ENCODE data around the gene GOLGA7B.
"Not testable (repeated sequence)": the region's sequence is repeated elsewhere in the genome, so short reads cannot be mapped to it uniquely, and the experiment has no call there.

The GOLGA7B gene

DNA sequence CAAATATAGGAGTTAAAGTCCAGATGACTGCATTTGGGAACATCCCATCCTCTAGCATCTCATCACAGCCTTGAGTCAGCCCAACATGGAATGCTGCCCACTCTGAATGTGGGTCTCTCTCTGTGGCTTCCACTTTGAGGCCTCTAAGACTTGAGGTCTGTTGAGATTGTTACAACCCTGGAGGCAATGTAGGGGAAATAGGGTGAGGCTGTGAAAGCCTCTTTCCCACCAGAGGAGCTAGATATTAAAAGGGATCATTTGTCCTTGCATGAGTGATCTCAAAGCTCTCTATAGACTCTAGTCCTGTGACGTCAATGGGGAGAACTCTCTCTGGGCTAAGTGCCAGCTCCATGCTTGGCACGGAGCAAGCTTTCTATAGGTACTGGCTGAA is 6.4 kb upstream of the GOLGA7B start:
- H3K4me1 ChIP-seq = no peaks in the 10 kb centered on the region
- H3K36me3 ChIP-seq (replicated peaks) = no peaks in the 10 kb centered on the region
- no peak for DNase-seq (ENCODE audit: low spot score in 2 of 2)
- H3K4me3 ChIP-seq = no peak overlapping the region
- peaks cover 3% of the 10 kb centered on the region; the same call in 1 of the 2 replicates for H3K27me3 ChIP-seq (ENCODE audit: low read depth)
- H3K9me3 ChIP-seq = no peaks in the 10 kb centered on the region
- in situ Hi-C loops (cut with MboI; ENCODE audit: low sequenced_read_pairs) = no loop called here

- H3K36me3 ChIP-seq (replicated peaks); in situ Hi-C loops (cut with MboI; ENCODE audit: low sequenced_read_pairs); DNase-seq (ENCODE audit: low spot score in 2 of 2); H3K27me3 ChIP-seq (ENCODE audit: low read depth); H3K4me1 ChIP-seq; H3K9me3 ChIP-seq; H3K4me3 ChIP-seq: not testable (repeated sequence)
Observed at GRCh38 chr10:97843972-97844371, 5.7 kb upstream of the GOLGA7B start.

DNA sequence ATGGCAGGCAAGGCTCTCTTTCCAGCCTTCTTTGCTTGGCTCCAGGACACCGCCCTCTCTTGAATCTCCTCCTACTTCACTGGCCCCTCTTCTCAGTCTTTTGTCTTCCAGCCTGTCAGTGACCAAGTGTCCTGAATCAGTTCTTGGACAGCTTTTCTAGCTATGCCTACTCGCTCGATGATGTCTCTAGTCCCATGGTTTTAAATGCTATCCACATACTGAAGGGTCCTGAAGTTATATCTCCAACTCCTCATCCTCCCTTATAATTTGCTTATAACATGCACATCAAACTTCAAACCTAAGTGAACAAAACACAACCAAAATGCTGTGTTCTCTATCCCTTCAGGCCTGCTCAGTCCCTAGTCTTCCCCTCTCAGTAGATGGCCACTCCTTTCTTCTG is 5.0 kb upstream of the GOLGA7B start:
- DNase-seq (ENCODE audit: low spot score in 2 of 2) = no peak
- no peak overlapping the region for H3K4me3 ChIP-seq
- in situ Hi-C loops (cut with MboI; ENCODE audit: low sequenced_read_pairs) = no loop called here
- H3K4me1 ChIP-seq = no peaks in the 10 kb centered on the region
- no peaks in the 10 kb centered on the region for H3K36me3 ChIP-seq (replicated peaks)
- H3K9me3 ChIP-seq = no peaks in the 10 kb centered on the region
- peaks cover 9% of the 10 kb centered on the region; the same call in 1 of the 2 replicates for H3K27me3 ChIP-seq (ENCODE audit: low read depth)

DNA sequence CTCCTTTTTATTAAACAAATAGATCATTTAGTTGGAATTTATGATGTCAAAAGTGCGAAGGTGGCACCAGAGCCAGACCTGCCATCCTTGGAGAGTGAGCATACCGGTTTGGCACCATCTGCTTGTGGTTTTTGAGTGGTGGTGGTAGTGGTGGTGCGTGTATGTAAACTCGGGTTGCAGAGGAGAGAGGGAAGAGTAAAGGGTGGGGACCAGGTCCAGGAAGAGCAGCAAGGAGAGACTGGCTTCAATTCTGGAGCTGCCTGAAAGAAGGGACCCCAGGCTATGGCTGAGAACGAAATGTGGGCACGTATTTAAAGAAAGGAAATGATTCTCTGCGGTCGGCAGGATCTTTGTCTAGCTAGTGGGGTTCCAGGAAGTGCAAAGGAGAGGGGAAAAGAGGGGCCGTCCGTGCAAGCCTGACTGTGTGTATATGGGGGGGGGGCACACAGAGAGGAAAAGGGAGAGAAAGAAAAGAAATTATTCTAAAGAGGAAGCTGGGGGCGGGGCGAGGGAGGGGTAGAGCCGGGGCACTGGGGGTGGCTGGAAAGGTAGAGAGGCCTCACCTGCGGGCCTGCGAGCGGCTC is 448 bp upstream of the GOLGA7B start:
- H3K4me1 ChIP-seq = no peaks in the 10 kb centered on the region
- H3K4me3 ChIP-seq = peak overlapping the region; percentile 15; the same call in 1 of the 2 replicates
- in situ Hi-C loops (cut with MboI; ENCODE audit: low sequenced_read_pairs) = no loop called here
- DNase-seq (ENCODE audit: low spot score in 2 of 2) = no peak
- H3K9me3 ChIP-seq = no peaks in the 10 kb centered on the region
- no peaks in the 10 kb centered on the region for H3K36me3 ChIP-seq (replicated peaks)
- peaks cover 12% of the 10 kb centered on the region for H3K27me3 ChIP-seq (ENCODE audit: low read depth)

- in situ Hi-C loops (cut with MboI; ENCODE audit: low sequenced_read_pairs) = no loop called here
Observed at GRCh38 chr10:97850446-97850845, 803 bp downstream of the GOLGA7B start.

DNA sequence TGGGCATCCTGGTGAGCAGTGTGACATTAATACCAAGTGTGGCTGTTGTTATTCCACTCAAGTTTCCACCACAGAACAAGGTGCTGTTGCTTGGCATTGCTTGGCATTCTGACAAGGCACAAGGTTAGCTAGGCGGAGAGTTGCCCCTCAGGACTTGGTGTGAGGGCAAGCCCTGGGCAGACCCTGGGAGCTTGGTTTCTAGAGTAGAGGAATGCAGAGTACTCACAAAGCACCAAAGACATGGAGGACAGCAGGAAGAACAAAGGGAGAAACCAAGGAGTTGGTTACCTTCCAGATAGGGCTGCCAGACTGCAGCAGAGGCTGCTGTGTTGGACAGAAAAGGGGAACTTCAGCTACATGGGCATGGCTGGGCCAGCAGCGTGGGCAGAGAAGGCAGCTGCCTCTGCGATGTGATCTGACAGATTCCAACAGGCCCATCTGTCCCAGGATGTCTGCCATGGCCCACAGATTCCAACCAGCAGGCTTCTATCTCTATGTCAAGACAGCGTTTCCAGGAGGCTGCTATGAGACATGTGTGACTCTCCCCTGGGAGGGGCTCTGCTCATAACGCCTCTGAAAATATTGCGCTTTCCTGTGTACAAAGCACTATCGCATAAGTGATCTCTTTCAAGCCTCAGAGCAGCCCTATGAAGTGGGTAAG is 1.8 kb downstream of the GOLGA7B start:
- Histone ChIP-seq H3K4me1 (no peaks in the 10 kb centered on the region), H3K4me3 (no peak overlapping the region), H3K36me3 (replicated peaks) (no peaks in the 10 kb centered on the region), H3K27me3 (ENCODE audit: low read depth) (peaks cover 9% of the 10 kb centered on the region), H3K9me3 (no peaks in the 10 kb centered on the region)
- in situ Hi-C loops (cut with MboI; ENCODE audit: low sequenced_read_pairs) = no loop called here
- no peak for DNase-seq (ENCODE audit: low spot score in 2 of 2)

More at GRCh38 chr10:97850446-97850845, 803 bp downstream of the GOLGA7B start:
- Histone ChIP-seq H3K27me3 (ENCODE audit: low read depth) (peaks cover 12% of the 10 kb centered on the region), H3K4me3 (no peak overlapping the region), H3K9me3 (no peaks in the 10 kb centered on the region), H3K4me1 (no peaks in the 10 kb centered on the region), H3K36me3 (replicated peaks) (no peaks in the 10 kb centered on the region)
- DNase-seq (ENCODE audit: low spot score in 2 of 2) = no peak

DNA sequence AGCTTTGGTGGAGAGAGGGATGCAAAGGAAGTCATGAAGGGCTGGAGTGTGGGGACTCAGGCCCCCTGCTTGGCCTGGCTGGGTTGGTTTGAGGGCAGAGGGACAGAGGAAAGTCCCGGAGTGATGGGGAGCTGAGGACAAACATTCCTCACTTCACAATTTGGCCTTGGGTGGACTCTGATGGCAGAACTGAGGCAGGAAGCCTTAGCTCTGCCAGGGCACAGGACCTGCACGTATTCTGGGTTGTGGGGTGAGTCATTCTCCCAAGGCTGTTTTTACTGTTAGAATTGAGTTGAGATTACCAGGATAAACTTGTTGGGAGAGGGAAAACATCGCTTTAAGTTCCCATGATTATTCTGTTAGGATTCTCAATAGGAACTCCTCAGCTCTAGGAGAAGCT is 2.6 kb downstream of the GOLGA7B start:
- H3K9me3 ChIP-seq = no peaks in the 10 kb centered on the region
- H3K36me3 ChIP-seq (replicated peaks) = no peaks in the 10 kb centered on the region
- no peak overlapping the region for H3K4me3 ChIP-seq
- H3K4me1 ChIP-seq = no peaks in the 10 kb centered on the region
- in situ Hi-C loops (cut with MboI; ENCODE audit: low sequenced_read_pairs) = no loop called here
- peaks cover 8% of the 10 kb centered on the region for H3K27me3 ChIP-seq (ENCODE audit: low read depth)
- no peak for DNase-seq (ENCODE audit: low spot score in 2 of 2)

- no peaks in the 10 kb centered on the region for H3K4me1 ChIP-seq
- no peaks in the 10 kb centered on the region for H3K36me3 ChIP-seq (replicated peaks)
- in situ Hi-C loops (cut with MboI; ENCODE audit: low sequenced_read_pairs) = no loop called here
- no peaks in the 10 kb centered on the region for H3K9me3 ChIP-seq
- DNase-seq (ENCODE audit: low spot score in 2 of 2) = no peak
- H3K4me3 ChIP-seq = no peak overlapping the region
- peaks cover 8% of the 10 kb centered on the region for H3K27me3 ChIP-seq (ENCODE audit: low read depth)
Observed at GRCh38 chr10:97852840-97853405, 3.3 kb downstream of the GOLGA7B start.

DNA sequence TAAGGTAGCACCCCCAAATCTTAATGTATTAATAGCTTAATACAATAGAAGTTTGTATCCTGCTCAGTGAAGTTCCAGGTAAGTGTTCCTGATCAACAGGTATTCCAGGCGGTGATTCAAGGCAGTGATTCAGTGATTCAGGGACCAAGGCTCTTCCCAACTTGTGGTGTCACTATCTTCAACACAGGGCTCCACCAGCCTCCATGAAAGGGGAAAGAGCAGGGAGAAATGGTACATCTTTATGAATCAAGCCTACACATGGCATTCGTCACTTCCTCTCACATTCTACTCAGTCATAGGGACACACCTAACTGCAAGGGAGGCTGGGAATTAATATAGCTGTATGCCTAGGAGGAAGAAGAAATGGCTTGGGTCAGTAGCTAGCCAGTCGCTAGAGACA is 5.1 kb downstream of the GOLGA7B start:
- Histone ChIP-seq H3K9me3 (no peaks in the 10 kb centered on the region), H3K4me3 (no peak overlapping the region), H3K4me1 (no peaks in the 10 kb centered on the region), H3K27me3 (ENCODE audit: low read depth) (peaks cover 3% of the 10 kb centered on the region), H3K36me3 (replicated peaks) (no peaks in the 10 kb centered on the region)
- in situ Hi-C loops (cut with MboI; ENCODE audit: low sequenced_read_pairs) = no loop called here
- DNase-seq (ENCODE audit: low spot score in 2 of 2) = no peak

- no peaks in the 10 kb centered on the region for H3K9me3 ChIP-seq
- in situ Hi-C loops (cut with MboI; ENCODE audit: low sequenced_read_pairs) = no loop called here
- H3K27me3 ChIP-seq (ENCODE audit: low read depth) = peaks cover 5% of the 10 kb centered on the region
- H3K4me1 ChIP-seq = no peaks in the 10 kb centered on the region
- no peaks in the 10 kb centered on the region for H3K36me3 ChIP-seq (replicated peaks)
- H3K4me3 ChIP-seq = no peak overlapping the region
- no peak for DNase-seq (ENCODE audit: low spot score in 2 of 2)
Observed at GRCh38 chr10:97858001-97858439, 8.4 kb downstream of the GOLGA7B start.

GRCh38 chr10:97861097-97861750 is 11.6 kb downstream of the GOLGA7B start:
- Histone ChIP-seq H3K4me3 (no peak overlapping the region), H3K4me1 (no peaks in the 10 kb centered on the region), H3K36me3 (replicated peaks) (no peaks in the 10 kb centered on the region), H3K9me3 (no peaks in the 10 kb centered on the region), H3K27me3 (ENCODE audit: low read depth) (peaks cover 8% of the 10 kb centered on the region)
- in situ Hi-C loops (cut with MboI; ENCODE audit: low sequenced_read_pairs) = no loop called here
- no peak for DNase-seq (ENCODE audit: low spot score in 2 of 2)

GRCh38 chr10:97861924-97862323 is 12.3 kb downstream of the GOLGA7B start:
- no peak for DNase-seq (ENCODE audit: low spot score in 2 of 2)
- no peaks in the 10 kb centered on the region for H3K4me1 ChIP-seq
- H3K27me3 ChIP-seq (ENCODE audit: low read depth) = peaks cover 8% of the 10 kb centered on the region
- no peaks in the 10 kb centered on the region for H3K36me3 ChIP-seq (replicated peaks)
- in situ Hi-C loops (cut with MboI; ENCODE audit: low sequenced_read_pairs) = no loop called here
- no peak overlapping the region for H3K4me3 ChIP-seq
- H3K9me3 ChIP-seq = no peaks in the 10 kb centered on the region

DNA sequence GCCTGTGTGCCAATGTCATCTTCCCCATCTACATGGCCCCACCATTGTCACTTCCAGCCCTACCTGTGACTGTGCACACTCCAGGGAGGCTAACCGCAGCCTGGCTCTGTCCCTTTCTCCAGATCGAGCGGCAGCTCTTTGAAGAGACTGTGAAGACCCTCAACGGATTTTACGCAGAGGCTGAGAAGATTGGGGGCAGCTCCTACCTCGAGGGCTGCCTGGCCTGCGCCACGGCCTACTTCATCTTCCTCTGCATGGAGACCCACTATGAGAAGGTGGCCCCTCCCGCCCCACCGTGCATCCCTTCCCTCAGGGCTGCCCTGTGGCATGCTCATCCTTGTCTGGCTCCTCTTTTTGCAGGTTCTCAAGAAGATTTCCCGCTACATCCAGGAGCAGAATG is 14.2 kb downstream of the GOLGA7B start:
- Histone ChIP-seq H3K9me3 (no peaks in the 10 kb centered on the region), H3K27me3 (ENCODE audit: low read depth) (peaks cover 11% of the 10 kb centered on the region), H3K4me1 (no peaks in the 10 kb centered on the region), H3K36me3 (replicated peaks) (no peaks in the 10 kb centered on the region), H3K4me3 (no peak overlapping the region)
- no peak for DNase-seq (ENCODE audit: low spot score in 2 of 2)
- in situ Hi-C loops (cut with MboI; ENCODE audit: low sequenced_read_pairs) = no loop called here

DNA sequence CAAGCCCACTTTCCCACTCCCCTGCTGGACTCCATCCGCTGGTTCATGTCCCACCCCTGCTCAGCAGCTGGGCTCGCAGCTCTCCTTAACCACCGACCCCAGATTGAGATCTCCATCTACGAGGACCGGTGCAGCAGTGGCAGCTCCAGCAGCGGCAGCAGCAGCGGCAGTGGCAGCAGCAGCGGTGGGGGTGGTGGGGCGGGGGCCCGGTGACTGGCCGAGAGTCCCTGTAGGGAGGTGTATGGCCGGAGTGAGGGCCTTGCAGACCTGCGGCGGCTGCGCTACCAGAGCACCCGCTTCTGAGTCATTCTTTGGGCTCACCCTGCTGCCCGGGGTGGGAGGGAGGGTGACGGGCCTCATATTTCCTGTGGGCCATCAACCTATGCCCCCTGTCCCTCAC is 15.8 kb downstream of the GOLGA7B start:
- Histone ChIP-seq H3K36me3 (replicated peaks) (no peaks in the 10 kb centered on the region), H3K4me3 (no peak overlapping the region), H3K9me3 (no peaks in the 10 kb centered on the region), H3K27me3 (ENCODE audit: low read depth) (peaks cover 25% of the 10 kb centered on the region), H3K4me1 (no peaks in the 10 kb centered on the region)
- DNase-seq (ENCODE audit: low spot score in 2 of 2) = no peak
- in situ Hi-C loops (cut with MboI; ENCODE audit: low sequenced_read_pairs) = loop anchor here (5.0 kb wide), 1 partner anchor 73 kb away; no protein-coding TSS in a partner anchor

All from HAP-1 (cell line).